K562 (cell line): ENCODE data around the gene GRAMD1B. TPM values are rescaled to one million over a fixed set of nuclear protein-coding genes. Genes with fewer than 3 reads are reported as not detected.

Source experiments
- ATAC-seq: fragments of 200-7000 bp; cut with Tn5 transposase; 3 replicates; pipeline ENCODE4 v1.9.1; 2020; ENCODE audit warnings: moderate library complexity
- BruUV-seq: library from RNA; stranded (reverse); fragments of 400-500 nt; replicated peaks from 2 replicates; lab custom pipeline; 2021; lab: Mats Ljungman, UMichigan
- CTCF ChIA-PET: fragments of 300-600 bp; formaldehyde crosslinking; extraction: SDS; loops from one replicate; lab custom pipeline; 2021; ENCODE audit warnings: low intra/inter-chr PET ratio; lab: Yijun Ruan, JAX
- POLR2A ChIA-PET: fragments of 300-600, 350-650 bp; sonication (Branson Sonifier 250); formaldehyde crosslinking; extraction: SDS; loops from one replicate; lab custom pipeline; 2021; ENCODE audit warnings: antibody characterized with exemption, inconsistent platforms; lab: Yijun Ruan, JAX
- DNase-seq, 4 experiments: peaks; one replicate each; pipeline versions ENCODE4 v3.0.0 to v3.0.0-alpha.2; 2011 to 2018; ENCODE audit warnings: low spot score in 3 of 4, mixed read lengths in 3 of 4; ENCODE audit errors: extremely low read depth in 1 of 4
- FAIRE-seq: peaks from 2 replicates; lab custom pipeline; 2011; peaks lifted over from hg19 to GRCh38; lab: Jason Lieb, UNC
- H2AFZ ChIP-seq: 2 replicates; pipeline ENCODE4 v1.6.0; 2011; ENCODE audit warnings: low read depth, low read length, control low read depth, inconsistent platforms
- H3K27ac ChIP-seq: fragments of 200-600 bp; 3 replicates; pipeline ENCODE4 v1.8.0; 2011; ENCODE audit warnings: low read depth, mild to moderate bottlenecking, control low read depth, inconsistent platforms, low read length, moderate library complexity, mixed read lengths; ENCODE audit errors: extremely low read depth
- H3K27me3 ChIP-seq, 2 experiments: fragments of 300-600 bp in 1 of 2; 2 replicates in 1 of 2; 3 replicates in 1 of 2; pipeline versions ENCODE4 v1.6.0 to v1.8.0; 2011; ENCODE audit warnings: inconsistent platforms in 2 of 2, low read length in 2 of 2, mild to moderate bottlenecking in 1 of 2, mixed read lengths in 1 of 2, moderate library complexity in 1 of 2; ENCODE audit not compliant: control insufficient read depth in 2 of 2, insufficient read depth in 2 of 2
- H3K36me3 ChIP-seq: fragments of 300-600 bp; 3 replicates; pipeline ENCODE4 v1.8.0; 2011; ENCODE audit warnings: mild to moderate bottlenecking, low read length, inconsistent platforms; ENCODE audit not compliant: control insufficient read depth, insufficient read depth
- H3K4me1 ChIP-seq, 2 experiments: fragments of 200-600 bp in 1 of 2; replicated peaks in 1 of 2; 2 replicates in 1 of 2; 3 replicates in 1 of 2; pipeline versions ENCODE4 v1.5.1 to v1.8.0; 2011; ENCODE audit warnings: inconsistent platforms in 2 of 2, low read length in 2 of 2, mild to moderate bottlenecking in 1 of 2, mixed read lengths in 1 of 2, moderate library complexity in 1 of 2; ENCODE audit not compliant: control insufficient read depth in 2 of 2, insufficient read depth in 2 of 2
- H3K4me2 ChIP-seq: 2 replicates; pipeline ENCODE4 v1.6.1; 2011; ENCODE audit warnings: low read length, control low read depth, inconsistent platforms, mixed read lengths; ENCODE audit not compliant: insufficient read depth
- H3K4me3 ChIP-seq: fragments of 200-600 bp; sonication (generic), shearing (Covaris generic); 2 replicates; pipeline ENCODE4 v1.5.1; 2016; ENCODE audit warnings: control low read depth, inconsistent platforms
- H3K79me2 ChIP-seq: fragments of 200-600 bp; 3 replicates; pipeline ENCODE4 v1.8.0; 2011; ENCODE audit warnings: low read length, inconsistent platforms; ENCODE audit not compliant: control insufficient read depth, insufficient read depth
- H3K9ac ChIP-seq, 2 experiments: 2 replicates each; pipeline versions ENCODE4 v1.6.0 to v1.6.1; 2011; ENCODE audit warnings: low read depth in 2 of 2, low read length in 2 of 2, control low read depth in 1 of 2, inconsistent platforms in 1 of 2, mild to moderate bottlenecking in 1 of 2, mixed read lengths in 1 of 2; ENCODE audit not compliant: insufficient read depth in 1 of 2
- H3K9me1 ChIP-seq: one replicate; pipeline ENCODE4 v1.6.0; 2011; ENCODE audit warnings: inconsistent platforms, mild to moderate bottlenecking, low read length, moderate library complexity; ENCODE audit not compliant: control insufficient read depth, insufficient read depth
- H3K9me3 ChIP-seq: replicated peaks from 2 replicates; pipeline ENCODE4 v1.5.1; 2011; ENCODE audit warnings: low read depth, low read length, inconsistent platforms; ENCODE audit not compliant: control insufficient read depth, insufficient read depth
- H4K20me1 ChIP-seq: replicated peaks from 2 replicates; pipeline ENCODE4 v1.6.1; 2011; ENCODE audit warnings: low read length, inconsistent platforms, mixed read lengths; ENCODE audit not compliant: control insufficient read depth, insufficient read depth
- ARNT ChIP-seq, 2 experiments: fragments of 450-650 bp; IDR thresholded peaks; 2 replicates each; pipeline ENCODE4 v1.6.1; 2016; ENCODE audit warnings: mild to moderate bottlenecking in 1 of 2
- CBX3 ChIP-seq, 2 experiments: IDR thresholded peaks; 1 replicate in 1 of 2; 2 replicates in 1 of 2; pipeline ENCODE4 v1.6.1; 2012; ENCODE audit warnings: inconsistent platforms in 2 of 2, low read length in 2 of 2, borderline replicate concordance in 1 of 2, control low read depth in 1 of 2
- CREB1 ChIP-seq, 2 experiments: sonication (generic) in 1 of 2; formaldehyde crosslinking in 1 of 2; IDR thresholded peaks; 2 replicates each; pipeline versions ENCODE4 v1.6.1 to v1.8.0; 2012 to 2022; ENCODE audit warnings: inconsistent platforms in 1 of 2, mild to moderate bottlenecking in 1 of 2, missing genetic modification reagents in 1 of 2, moderate library complexity in 1 of 2
- HINFP ChIP-seq: fragments of 450-650 bp; conservative IDR thresholded peaks from 2 replicates; pipeline ENCODE4 v1.6.1; 2016; ENCODE audit warnings: missing genetic modification characterization, low read depth, mild to moderate bottlenecking, control low read depth, missing compliant biosample characterization
- HIVEP1 ChIP-seq: fragments of 250-450 bp; sonication (Bioruptor Pico); IDR thresholded peaks from 2 replicates; pipeline ENCODE4 v1.4.0; 2020; ENCODE audit warnings: mild to moderate bottlenecking
- MAZ ChIP-seq, 2 experiments: fragments of 450-650 bp in 1 of 2; sonication (generic) in 1 of 2; formaldehyde crosslinking; IDR thresholded peaks in 1 of 2; conservative IDR thresholded peaks in 1 of 2; 2 replicates each; pipeline versions ENCODE4 v1.4.0 to v1.5.0; 2020; ENCODE audit warnings: mild to moderate bottlenecking in 1 of 2, missing genetic modification reagents in 1 of 2
- NFIX ChIP-seq: fragments of 250-450 bp; sonication (Bioruptor Pico); IDR thresholded peaks from 2 replicates; pipeline ENCODE4 v1.4.0; 2020; ENCODE audit warnings: low read depth, mild to moderate bottlenecking, moderate library complexity
- NKRF ChIP-seq: fragments of 450-650 bp; IDR thresholded peaks from 2 replicates; pipeline ENCODE4 v1.6.1; 2016; ENCODE audit warnings: borderline replicate concordance
- PHF20 ChIP-seq: fragments of 450-650 bp; IDR thresholded peaks from 2 replicates; pipeline ENCODE4 v1.6.1; 2018; ENCODE audit not compliant: partially characterized antibody
- RAD51 ChIP-seq: fragments of 450-650 bp; IDR thresholded peaks from 2 replicates; pipeline ENCODE4 v1.7.1; 2016; ENCODE audit warnings: low read depth, mild to moderate bottlenecking, borderline replicate concordance
- SMARCE1 ChIP-seq: fragments of 450-650 bp; IDR thresholded peaks from 2 replicates; pipeline ENCODE4 v1.7.1; 2016; ENCODE audit warnings: mild to moderate bottlenecking
- SP2 ChIP-seq: IDR thresholded peaks from 2 replicates; pipeline ENCODE4 v1.6.1; 2011; ENCODE audit warnings: mild to moderate bottlenecking, low read depth, low read length, moderate library complexity; ENCODE audit not compliant: poor library complexity, severe bottlenecking; ENCODE audit errors: extremely low read depth
- TARDBP ChIP-seq: fragments of 450-650 bp; IDR thresholded peaks from 2 replicates; pipeline ENCODE4 v1.6.1; 2016
- TCF7 ChIP-seq: sonication (generic); IDR thresholded peaks from 2 replicates; pipeline ENCODE4 v1.6.1; 2016; ENCODE audit warnings: antibody characterized with exemption, borderline replicate concordance
- ZNF121 ChIP-seq: sonication (generic); formaldehyde crosslinking; conservative IDR thresholded peaks from 2 replicates; pipeline ENCODE4 v1.8.0; 2022; ENCODE audit warnings: missing genetic modification reagents
- ZNF3 ChIP-seq: fragments of 250-450 bp; sonication (Bioruptor Pico); IDR thresholded peaks from 2 replicates; pipeline ENCODE4 v1.5.0; 2021; ENCODE audit warnings: mild to moderate bottlenecking, moderate library complexity
- ZNF41 ChIP-seq: fragments of 250-450 bp; sonication (Bioruptor Pico); conservative IDR thresholded peaks from 2 replicates; pipeline ENCODE4 v1.4.0; 2020; ENCODE audit warnings: mild to moderate bottlenecking
- ZNF740 ChIP-seq, 3 experiments: fragments of 200-800 bp in 1 of 3; sonication (Bioruptor generic) in 1 of 3; sonication (generic) in 1 of 3; formaldehyde crosslinking in 1 of 3; IDR thresholded peaks; 2 replicates each; pipeline versions ENCODE4 v1.6.1 to v1.8.0; 2016 to 2022; ENCODE audit warnings: mild to moderate bottlenecking in 2 of 3, missing compliant biosample characterization in 2 of 3, missing genetic modification characterization in 2 of 3, missing genetic modification reagents in 1 of 3
- WGBS: fragments of 100-300 bp; shearing (Covaris generic); methylation state at CpG from one replicate; pipeline ENCODE4 v1.1.6; 2016; ENCODE audit warnings: low coverage, mixed read lengths; ENCODE audit not compliant: insufficient coverage; ENCODE audit errors: missing lambda C conversion rate; 5-methylcytosine and 5-hydroxymethylcytosine counted together
- in situ Hi-C: fragments of 300-500 bp; cut with MboI; formaldehyde crosslinking; loops from 4 replicates; pipeline ENCODE4 v1.15.0; 2018; ENCODE audit warnings: inconsistent platforms, mixed read lengths
- intact Hi-C: fragments of 100-400 bp; cut with micrococcal nuclease; formaldehyde crosslinking; loops from 2 replicates; pipeline ENCODE4 v1.14.2; 2022
- polyA plus RNA-seq, 8 experiments: library from polyadenylated mRNA; depleted of rRNA in 4 of 8; stranded (reverse) in 5 of 8; unstranded in 3 of 8; fragments of >200 nt; fragmentation: Nextera tagmentation in 2 of 8; fragmentation: Illumina TruSeq in 1 of 8; extraction: Ambion mirVana in 2 of 8; extraction: Trizol in 1 of 8; gene quantifications; 2 replicates each; pipeline versions ENCODE4 v1.2.1 to v1.2.3, GENCODE V29; 2011 to 2014; ENCODE audit warnings: inconsistent platforms in 1 of 8, missing spikeins in 1 of 8
- total RNA-seq, 7 experiments: library from RNA; depleted of rRNA in 6 of 7; stranded (reverse); fragments of >200 nt in 6 of 7; fragmentation: Illumina TruSeq in 2 of 7; extraction: Trizol in 2 of 7; gene quantifications; 2 replicates each; pipeline versions ENCODE4 v1.2.1 to v1.2.3, GENCODE V29; 2011 to 2021; ENCODE audit warnings: low replicate concordance in 1 of 7

GRAMD1B gene
- total and polyA plus RNA-seq, 9 of the 15 experiments (the other 6 are each of a cell fraction or from before 2014, with no cell fraction given) = 0.31 TPM; not detected in 8

GRCh38 chr11:123585206-123585605 lies 155.1 kb downstream of the GRAMD1B start (continued):
- TF ChIP-seq ZNF740 (CRISPR knock-in tag; IDR thresholded peaks at IDR 0.05) (no peak), ZNF740 (tag; IDR thresholded peaks at IDR 0.05) (no peak), NFIX (CRISPR knock-in tag) (no peak), NKRF (no peak), SP2 (no peak), HIVEP1 (CRISPR knock-in tag) (no peak)

- no peak for DNase-seq
- no TSS peak for BruUV-seq
- H4K20me1 ChIP-seq = peaks cover 5% of the 10 kb centered on the region; the same call in 1 of the 2 replicates
- H3K4me3 ChIP-seq = no peak overlapping the region
- peaks cover 0 to under 1% of the 10 kb centered on the region in 2 experiments; a peak in 1 of 5 replicates for H3K4me1 ChIP-seq
- H3K4me2 ChIP-seq = no peak overlapping the region
- peaks cover 2 to 46% of the 10 kb centered on the region in 2 experiments; a peak in 4 of 5 replicates for H3K27me3 ChIP-seq
- no peak for FAIRE-seq
- no peak overlapping the region for H2AFZ ChIP-seq
- ChIA-PET POLR2A (no interaction called here), CTCF (no interaction called here)
- no peak overlapping the region for H3K9ac ChIP-seq
- no peak for ATAC-seq
- intact Hi-C loops (no loop called here), in situ Hi-C loops (no loop called here)
- H3K9me1 ChIP-seq = no peaks in the 10 kb centered on the region
- no peaks in the 10 kb centered on the region for H3K9me3 ChIP-seq
- no peaks in the 10 kb centered on the region for H3K79me2 ChIP-seq
- WGBS = 0% methylated on average over 5 of the region's 5 CpGs
- H3K36me3 ChIP-seq = no peaks in the 10 kb centered on the region
- no peak overlapping the region for H3K27ac ChIP-seq
- TF ChIP-seq CREB1 (IDR thresholded peaks at IDR 0.05) (no peak), CREB1 (CRISPR knock-in tag; IDR thresholded peaks at IDR 0.05) (no peak), SMARCE1 (no peak), HINFP (tag) (no peak), ZNF121 (CRISPR knock-in tag) (no peak), RAD51 (no peak), CBX3 (IDR thresholded peaks at IDR 0.05; ENCODE audit: borderline replicate concordance in 1 of 2, low read length in 2 of 2) (no peak), MAZ (CRISPR knock-in tag; conservative IDR thresholded peaks at IDR 0.05 in 1 of 2, IDR thresholded peaks at IDR 0.05 in 1 of 2) (no peak), ARNT (IDR thresholded peaks at IDR 0.05) (no peak), TARDBP (no peak), ZNF3 (no peak), ZNF41 (CRISPR knock-in tag) (no peak), TCF7 (no peak), PHF20 (no peak)
These were observed 155.6 kb downstream of the GRAMD1B start for GRCh38 chr11:123585706-123586105.
